Hepatocyte (in vitro differentiated cells): ENCODE data around the gene CFH. TPM values are rescaled to one million over a fixed set of nuclear protein-coding genes. Genes with fewer than 3 reads are reported as not detected.
"Not testable (repeated sequence)": the region's sequence is repeated elsewhere in the genome, so short reads cannot be mapped to it uniquely, and the experiment has no call there.

Source experiments
- DNase-seq: peaks from one replicate; pipeline ENCODE4 v3.0.0-alpha.2; 2016; ENCODE audit warnings: low spot score
- H2AFZ ChIP-seq: fragments of 200-600 bp; sonication (generic); 2 replicates; pipeline ENCODE4 v1.6.0; 2016; ENCODE audit warnings: antibody characterized with exemption, mild to moderate bottlenecking
- H3K27ac ChIP-seq: fragments of 200-600 bp; sonication (generic); 2 replicates; pipeline ENCODE4 v1.5.1; 2016; ENCODE audit warnings: mild to moderate bottlenecking
- H3K27me3 ChIP-seq: fragments of 200-600 bp; sonication (generic); 2 replicates; pipeline ENCODE4 v1.6.1; 2016
- H3K36me3 ChIP-seq: fragments of 200-600 bp; sonication (generic); replicated peaks from 2 replicates; pipeline ENCODE4 v1.5.1; 2016; ENCODE audit warnings: low read depth; ENCODE audit not compliant: insufficient read depth
- H3K4me1 ChIP-seq: fragments of 200-600 bp; sonication (generic); 2 replicates; pipeline ENCODE4 v1.5.1; 2016; ENCODE audit warnings: mild to moderate bottlenecking, moderate library complexity; ENCODE audit not compliant: insufficient read depth
- H3K4me2 ChIP-seq: fragments of 200-600 bp; sonication (generic); 2 replicates; pipeline ENCODE4 v1.6.0; 2016
- H3K4me3 ChIP-seq: fragments of 200-600 bp; sonication (generic); 2 replicates; pipeline ENCODE4 v1.5.1; 2016; ENCODE audit warnings: mild to moderate bottlenecking
- H3K79me2 ChIP-seq: fragments of 200-600 bp; sonication (generic); 2 replicates; pipeline ENCODE4 v1.6.0; 2017; ENCODE audit warnings: mild to moderate bottlenecking
- H3K9me2 ChIP-seq: fragments of 200-600 bp; sonication (generic); replicated peaks from 2 replicates; pipeline ENCODE4 v1.6.0; 2017; ENCODE audit warnings: mild to moderate bottlenecking; ENCODE audit not compliant: insufficient read depth
- H3K9me3 ChIP-seq: fragments of 200-600 bp; sonication (generic); 2 replicates; pipeline ENCODE4 v1.5.1; 2016; ENCODE audit warnings: low read depth, mild to moderate bottlenecking
- H4K20me1 ChIP-seq: fragments of 200-600 bp; sonication (generic); 2 replicates; pipeline ENCODE4 v1.6.0; 2016; ENCODE audit warnings: mild to moderate bottlenecking; ENCODE audit not compliant: insufficient read depth, poor library complexity, severe bottlenecking
- EZH2 ChIP-seq: fragments of 200-600 bp; sonication (generic); IDR thresholded peaks from 2 replicates; pipeline ENCODE4 v1.6.1; 2016; ENCODE audit warnings: antibody characterized with exemption, mild to moderate bottlenecking, borderline replicate concordance
- EZH2phosphoT487 ChIP-seq: fragments of 200-600 bp; sonication (generic); IDR thresholded peaks from one replicate; pipeline ENCODE4 v1.6.1; 2018; ENCODE audit warnings: antibody characterized with exemption, mild to moderate bottlenecking, low read depth, moderate library complexity; ENCODE audit not compliant: unreplicated experiment, severe bottlenecking
- WGBS: methylation state at CpG from one replicate; pipeline ENCODE4 v1.1.6; 2016; ENCODE audit warnings: low lambda C conversion rate; ENCODE audit errors: missing lambda C conversion rate; 5-methylcytosine and 5-hydroxymethylcytosine counted together
- polyA plus RNA-seq: library from polyadenylated mRNA; unstranded; fragments of >200 nt; fragmentation: Nextera tagmentation; extraction: Ambion mirVana; gene quantifications from 2 replicates; pipeline ENCODE4 v1.2.1, GENCODE V29; 2016
- total RNA-seq: library from RNA; depleted of rRNA; stranded (reverse); fragments of >200 nt; gene quantifications from 2 replicates; pipeline ENCODE4 v1.2.3, GENCODE V29; 2014
- TF ChIP-seq, protein P1 (sequence below): fragments of 200-600 bp; sonication (generic); IDR thresholded peaks from 2 replicates; pipeline ENCODE4 v1.5.1; 2016; ENCODE audit warnings: antibody characterized with exemption, mild to moderate bottlenecking; ENCODE audit not compliant: poor library complexity

The CFH gene
- total and polyA plus RNA-seq, 2 experiments from 2014 or later, result 63.2 to 138 TPM

DNA sequence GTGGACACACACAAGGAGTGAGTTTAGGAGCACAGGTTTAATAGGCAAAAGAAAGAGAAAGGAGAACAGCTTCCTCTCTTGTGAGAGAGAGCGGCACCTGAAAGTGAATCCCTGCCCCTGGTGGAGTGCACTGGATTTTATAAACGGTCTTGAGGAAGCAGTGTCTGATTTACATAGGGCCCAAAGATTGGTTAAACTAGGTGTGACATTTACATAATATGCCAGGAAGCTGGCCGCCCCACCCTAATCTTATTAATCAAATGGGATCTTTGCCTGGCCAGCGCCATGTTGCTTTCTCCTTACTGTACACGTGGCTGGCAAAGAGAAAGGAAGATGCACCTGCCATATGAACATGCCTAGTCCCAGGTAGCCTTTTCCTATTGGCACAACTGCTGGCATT, 38.7 kb downstream of the CFH start:
- no peaks in the 10 kb centered on the region for H3K36me3 ChIP-seq
- no peak for DNase-seq
- H3K9me3 ChIP-seq, result no peaks in the 10 kb centered on the region
- H3K9me2 ChIP-seq, result no peaks in the 10 kb centered on the region
- H4K20me1 ChIP-seq, result no peaks in the 10 kb centered on the region
- H3K27me3 ChIP-seq, result no peaks in the 10 kb centered on the region
- H2AFZ ChIP-seq, result no peak overlapping the region
- no peaks in the 10 kb centered on the region for H3K79me2 ChIP-seq
- no peak overlapping the region for H3K27ac ChIP-seq
- no peak for TF ChIP-seq EZH2phosphoT487
- TF ChIP-seq, protein P1, sequence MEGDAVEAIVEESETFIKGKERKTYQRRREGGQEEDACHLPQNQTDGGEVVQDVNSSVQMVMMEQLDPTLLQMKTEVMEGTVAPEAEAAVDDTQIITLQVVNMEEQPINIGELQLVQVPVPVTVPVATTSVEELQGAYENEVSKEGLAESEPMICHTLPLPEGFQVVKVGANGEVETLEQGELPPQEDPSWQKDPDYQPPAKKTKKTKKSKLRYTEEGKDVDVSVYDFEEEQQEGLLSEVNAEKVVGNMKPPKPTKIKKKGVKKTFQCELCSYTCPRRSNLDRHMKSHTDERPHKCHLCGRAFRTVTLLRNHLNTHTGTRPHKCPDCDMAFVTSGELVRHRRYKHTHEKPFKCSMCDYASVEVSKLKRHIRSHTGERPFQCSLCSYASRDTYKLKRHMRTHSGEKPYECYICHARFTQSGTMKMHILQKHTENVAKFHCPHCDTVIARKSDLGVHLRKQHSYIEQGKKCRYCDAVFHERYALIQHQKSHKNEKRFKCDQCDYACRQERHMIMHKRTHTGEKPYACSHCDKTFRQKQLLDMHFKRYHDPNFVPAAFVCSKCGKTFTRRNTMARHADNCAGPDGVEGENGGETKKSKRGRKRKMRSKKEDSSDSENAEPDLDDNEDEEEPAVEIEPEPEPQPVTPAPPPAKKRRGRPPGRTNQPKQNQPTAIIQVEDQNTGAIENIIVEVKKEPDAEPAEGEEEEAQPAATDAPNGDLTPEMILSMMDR, result no peak
- no peak overlapping the region for H3K4me2 ChIP-seq
- 67% methylated on average over 5 of the region's 5 CpGs for WGBS
- no peaks in the 10 kb centered on the region for H3K4me1 ChIP-seq
- no peak overlapping the region for H3K4me3 ChIP-seq

DNA sequence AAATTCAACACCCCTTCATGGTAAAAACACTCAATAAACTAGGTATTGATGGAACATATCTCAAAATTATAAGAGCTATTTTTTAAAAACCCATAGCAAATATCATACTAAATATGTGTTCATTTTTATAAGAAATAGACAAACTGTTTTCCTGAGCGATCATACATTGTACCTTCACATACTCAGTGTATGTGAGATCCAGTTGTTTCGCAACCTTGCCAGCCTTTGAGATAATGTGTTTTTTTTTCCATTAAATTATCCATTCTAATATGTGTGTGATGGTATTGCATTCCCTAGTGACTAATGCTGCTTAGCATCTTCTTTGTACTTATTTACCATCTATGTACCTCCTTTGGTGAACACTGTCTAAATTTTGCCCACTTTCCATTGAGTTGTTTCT, 47.1 kb downstream of the CFH start:
- no peaks in the 10 kb centered on the region for H3K36me3 ChIP-seq
- no peak overlapping the region for H3K4me2 ChIP-seq
- TF ChIP-seq EZH2 (no peak), EZH2phosphoT487 (no peak)
- TF ChIP-seq, protein P1, result no peak
- H3K27ac ChIP-seq, result no peak overlapping the region
- H3K4me3 ChIP-seq, result no peak overlapping the region
- no peaks in the 10 kb centered on the region for H3K9me3 ChIP-seq
- H2AFZ ChIP-seq, result no peak overlapping the region
- no peaks in the 10 kb centered on the region for H3K79me2 ChIP-seq
- no peaks in the 10 kb centered on the region for H3K9me2 ChIP-seq
- 94% methylated on average over 2 of the region's 2 CpGs for WGBS
- no peaks in the 10 kb centered on the region for H4K20me1 ChIP-seq
- no peak for DNase-seq
- H3K27me3 ChIP-seq, result no peaks in the 10 kb centered on the region
- no peaks in the 10 kb centered on the region for H3K4me1 ChIP-seq

DNA sequence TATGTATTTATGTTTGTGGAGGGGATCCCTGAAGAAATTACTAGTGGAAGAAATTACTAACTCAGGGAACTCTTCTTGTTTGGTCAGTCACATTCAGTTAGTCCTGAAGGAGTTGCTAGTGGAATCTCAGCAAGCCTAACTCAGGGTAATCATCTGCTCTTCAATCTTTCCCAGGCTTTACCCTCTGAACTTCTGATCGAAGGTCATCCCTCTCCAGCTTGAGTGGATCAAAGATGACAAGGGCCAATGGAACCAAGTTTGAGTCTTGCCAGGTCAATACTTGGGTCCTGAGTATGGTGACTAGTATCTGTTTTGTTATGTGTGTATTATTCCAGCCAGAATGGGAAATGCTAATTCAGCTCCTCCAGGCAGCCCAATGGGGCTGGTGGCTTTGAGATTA, 49.3 kb downstream of the CFH start:
- Histone ChIP-seq H3K4me1 (no peaks in the 10 kb centered on the region), H3K4me2 (no peak overlapping the region), H3K9me2 (no peaks in the 10 kb centered on the region), H4K20me1 (no peaks in the 10 kb centered on the region), H3K9me3 (no peaks in the 10 kb centered on the region), H3K79me2 (no peaks in the 10 kb centered on the region), H2AFZ (no peak overlapping the region), H3K27me3 (no peaks in the 10 kb centered on the region), H3K4me3 (no peak overlapping the region), H3K36me3 (no peaks in the 10 kb centered on the region), H3K27ac (no peak overlapping the region)
- 85% methylated on average over 1 of the region's 1 CpG for WGBS
- TF ChIP-seq, protein P1, result no peak
- TF ChIP-seq EZH2phosphoT487, result no peak
- no peak for TF ChIP-seq EZH2
- no peak for DNase-seq

- H3K4me1 ChIP-seq, H3K9me3 ChIP-seq, DNase-seq, H3K4me2 ChIP-seq, H3K36me3 ChIP-seq, H3K27ac ChIP-seq, H3K4me3 ChIP-seq, H3K27me3 ChIP-seq, H4K20me1 ChIP-seq, H3K9me2 ChIP-seq, H2AFZ ChIP-seq, H3K79me2 ChIP-seq: not testable (repeated sequence)
- 84% methylated on average over 2 of the region's 2 CpGs for whole genome bisulfite sequencing
Observed at GRCh38 chr1:196709892-196710291, 58.0 kb downstream of the CFH start.
